Upper lobe of left lung (tissue), 6 donors: Measurements from ENCODE around the gene FBXO8. TPM values are rescaled to one million over a fixed set of nuclear protein-coding genes. Genes with fewer than 3 reads are reported as not detected.

Source experiments
- ATAC-seq, 2 donors: fragments of 200-7000 bp; cut with Tn5 transposase; one replicate each; pipeline ENCODE4 v1.9.1; 2022; ENCODE audit warnings: mild to moderate bottlenecking in 2 of 2, moderate library complexity in 2 of 2; ENCODE audit not compliant: low FRiP score in 2 of 2
- DNase-seq, 2 donors: peaks; one replicate each; pipeline ENCODE4 v3.0.0-alpha.2; 2019 to 2020
- H3K27ac ChIP-seq, 4 donors: fragments of 200-600 bp; sonication (generic); one replicate each; pipeline ENCODE4 v1.5.1; 2016 to 2019
- H3K27me3 ChIP-seq, 4 donors: fragments of 200-600 bp; sonication (generic); one replicate each; pipeline ENCODE4 v1.5.1; 2017 to 2019
- H3K36me3 ChIP-seq, 4 donors: fragments of 200-600 bp; sonication (generic); one replicate each; pipeline ENCODE4 v1.5.1; 2016 to 2019
- H3K4me1 ChIP-seq, 4 donors: fragments of 200-600 bp; sonication (generic); one replicate each; pipeline ENCODE4 v1.5.1; 2018 to 2019
- H3K4me3 ChIP-seq, 4 donors: fragments of 200-600 bp; sonication (generic); one replicate each; pipeline ENCODE4 v1.5.1; 2017 to 2019; ENCODE audit warnings: mild to moderate bottlenecking in 2 of 4, moderate library complexity in 1 of 4
- H3K9me3 ChIP-seq, 4 donors: fragments of 200-600 bp; sonication (generic); one replicate each; pipeline ENCODE4 v1.5.1; 2018 to 2019
- EP300 ChIP-seq, 4 donors: sonication (generic); formaldehyde crosslinking; IDR thresholded peaks; one replicate each; pipeline ENCODE4 v1.5.1; 2017; ENCODE audit warnings: antibody characterized with exemption in 4 of 4, control low read depth in 2 of 4
- POLR2A ChIP-seq, 4 donors: fragments of 450-650 bp; IDR thresholded peaks; one replicate each; pipeline ENCODE4 v1.5.1; 2016 to 2017; ENCODE audit warnings: antibody characterized with exemption in 4 of 4, mild to moderate bottlenecking in 2 of 4
- POLR2AphosphoS5 ChIP-seq, 2 donors: sonication (generic); formaldehyde crosslinking; IDR thresholded peaks; one replicate each; pipeline ENCODE4 v1.5.1; 2017; ENCODE audit warnings: antibody characterized with exemption in 2 of 2
- WGBS, 2 donors: methylation state at CpG; one replicate each; pipeline ENCODE4 v1.1.5; 2017 to 2018; 5-methylcytosine and 5-hydroxymethylcytosine counted together
- total RNA-seq, 6 donors: library from RNA; depleted of rRNA in 4 of 6; stranded (reverse); fragments of >200 nt in 4 of 6; gene quantifications; one replicate each; pipeline versions ENCODE4 v1.1.0 to v1.2.1, GENCODE V29; 2016 to 2021
- TF ChIP-seq, protein P1 (sequence below), 6 experiments: fragments of 450-650 bp in 4 of 6; fragments of 200-600 bp in 2 of 6; sonication (generic) in 2 of 6; IDR thresholded peaks; one replicate each; pipeline ENCODE4 v1.5.1; 2016 to 2019; ENCODE audit warnings: antibody characterized with exemption in 6 of 6
- donor health status: DM: no; HTN: no; CAD: no; lungs with moderate emphysema.
- donor health status: DM: no; HTN: yes; CAD: no; lungs with severe emphysema.

FBXO8 gene
- total RNA-seq, 6 donors from 2014 or later = 13.5 to 48.9 (median 26.1) TPM

DNA sequence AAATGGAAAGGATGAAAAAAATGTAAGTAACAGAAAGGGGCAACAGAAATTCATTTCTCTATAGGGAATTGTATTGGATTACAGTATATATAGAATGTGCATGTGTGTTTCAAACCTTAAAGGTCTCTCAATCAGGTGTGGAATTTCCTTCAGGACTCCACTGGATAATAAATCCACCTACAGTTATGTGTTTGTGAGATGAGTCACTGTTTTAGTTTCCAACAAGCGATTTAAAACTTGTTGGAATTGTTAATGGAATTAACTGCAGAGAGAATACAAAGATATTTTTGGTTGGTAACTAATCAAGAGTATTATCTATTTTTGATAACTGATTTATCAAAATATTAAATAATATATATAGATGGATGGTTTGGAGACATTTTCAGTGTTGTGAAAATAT is 33.1 kb upstream of the FBXO8 start:
- no peak for ATAC-seq
- WGBS, 2 donors = 92 to 95% methylated on average over 1 of the region's 1 CpG

DNA sequence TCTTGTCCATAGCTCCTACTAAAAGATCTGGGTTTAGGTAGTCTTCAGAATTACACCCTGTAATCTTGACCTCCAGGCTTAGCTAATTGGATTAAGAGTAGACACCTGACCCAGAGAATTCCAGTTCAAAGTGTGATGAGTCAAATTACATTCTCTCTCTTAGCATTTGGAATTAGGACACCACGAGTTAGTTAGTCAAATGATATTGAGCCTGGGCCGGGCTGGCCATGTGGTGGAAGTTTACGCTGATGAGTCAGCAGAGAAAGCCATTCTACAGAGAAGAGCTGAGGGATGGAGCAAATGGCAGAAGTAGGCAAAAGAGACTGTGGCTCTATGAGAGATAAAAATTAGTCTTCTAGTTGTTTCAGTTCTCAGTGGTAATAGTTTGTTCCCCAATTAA is 31.3 kb upstream of the FBXO8 start:
- 85 to 91% methylated on average over 3 of the region's 3 CpGs for WGBS, 2 donors

More for the DNA sequence above, 33.1 kb upstream of the FBXO8 start:
- H3K4me1 ChIP-seq = peaks cover 0 to 5% (median 0%) of the 10 kb centered on the region in 4 donors
- no peaks in the 10 kb centered on the region for H3K27me3 ChIP-seq
- H3K36me3 ChIP-seq = peaks cover 0 to 38% (median 2%) of the 10 kb centered on the region in 4 donors
- no peak overlapping the region for H3K27ac ChIP-seq
- TF ChIP-seq POLR2AphosphoS5 (IDR thresholded peaks at IDR 0.05) (no peak), POLR2A (IDR thresholded peaks at IDR 0.05) (no peak), EP300 (IDR thresholded peaks at IDR 0.05) (no peak)
- TF ChIP-seq, protein P1, sequence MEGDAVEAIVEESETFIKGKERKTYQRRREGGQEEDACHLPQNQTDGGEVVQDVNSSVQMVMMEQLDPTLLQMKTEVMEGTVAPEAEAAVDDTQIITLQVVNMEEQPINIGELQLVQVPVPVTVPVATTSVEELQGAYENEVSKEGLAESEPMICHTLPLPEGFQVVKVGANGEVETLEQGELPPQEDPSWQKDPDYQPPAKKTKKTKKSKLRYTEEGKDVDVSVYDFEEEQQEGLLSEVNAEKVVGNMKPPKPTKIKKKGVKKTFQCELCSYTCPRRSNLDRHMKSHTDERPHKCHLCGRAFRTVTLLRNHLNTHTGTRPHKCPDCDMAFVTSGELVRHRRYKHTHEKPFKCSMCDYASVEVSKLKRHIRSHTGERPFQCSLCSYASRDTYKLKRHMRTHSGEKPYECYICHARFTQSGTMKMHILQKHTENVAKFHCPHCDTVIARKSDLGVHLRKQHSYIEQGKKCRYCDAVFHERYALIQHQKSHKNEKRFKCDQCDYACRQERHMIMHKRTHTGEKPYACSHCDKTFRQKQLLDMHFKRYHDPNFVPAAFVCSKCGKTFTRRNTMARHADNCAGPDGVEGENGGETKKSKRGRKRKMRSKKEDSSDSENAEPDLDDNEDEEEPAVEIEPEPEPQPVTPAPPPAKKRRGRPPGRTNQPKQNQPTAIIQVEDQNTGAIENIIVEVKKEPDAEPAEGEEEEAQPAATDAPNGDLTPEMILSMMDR (IDR thresholded peaks at IDR 0.05) = no peak
- no peaks in the 10 kb centered on the region for H3K9me3 ChIP-seq
- H3K4me3 ChIP-seq = no peak overlapping the region
- no peak for DNase-seq

DNA sequence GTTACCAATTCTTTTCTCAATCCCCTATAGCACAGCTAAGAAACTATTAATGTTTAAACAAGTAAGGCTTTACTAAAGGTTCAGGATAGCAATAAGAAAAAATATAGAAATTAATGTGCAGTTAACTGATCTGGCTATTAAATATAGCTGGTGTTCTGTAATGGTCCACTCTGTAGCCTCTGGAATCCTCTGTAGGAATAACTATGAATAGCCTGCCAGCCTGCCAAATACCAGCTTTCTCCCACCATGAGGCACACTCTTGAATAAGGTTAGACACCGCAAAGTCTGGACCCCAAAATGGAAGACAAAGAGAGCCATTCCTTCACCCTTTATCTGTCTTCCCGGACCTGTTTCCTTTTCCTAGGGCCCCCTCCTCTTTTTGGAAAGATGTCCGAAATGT is 30.8 kb upstream of the FBXO8 start:
- no peak for DNase-seq
- peaks cover 0 to 60% (median 2%) of the 10 kb centered on the region in 4 donors for H3K36me3 ChIP-seq
- ATAC-seq = no peak
- no peak overlapping the region for H3K27ac ChIP-seq
- no peaks in the 10 kb centered on the region for H3K9me3 ChIP-seq
- TF ChIP-seq, protein P1 (IDR thresholded peaks at IDR 0.05) = no peak
- no peak for TF ChIP-seq POLR2AphosphoS5 (IDR thresholded peaks at IDR 0.05)
- no peak for TF ChIP-seq POLR2A (IDR thresholded peaks at IDR 0.05)
- no peaks in the 10 kb centered on the region for H3K4me1 ChIP-seq
- no peak overlapping the region for H3K4me3 ChIP-seq
- H3K27me3 ChIP-seq = no peaks in the 10 kb centered on the region
- WGBS, 2 donors = 93 to 95% methylated on average over 3 of the region's 3 CpGs

More for the DNA sequence above, 31.3 kb upstream of the FBXO8 start:
- ATAC-seq = no peak
- peaks cover 0 to 55% (median 2%) of the 10 kb centered on the region in 4 donors for H3K36me3 ChIP-seq
- no peaks in the 10 kb centered on the region for H3K4me1 ChIP-seq
- no peaks in the 10 kb centered on the region for H3K27me3 ChIP-seq
- DNase-seq = no peak
- no peak overlapping the region for H3K4me3 ChIP-seq
- TF ChIP-seq, protein P1 (IDR thresholded peaks at IDR 0.05) = no peak
- TF ChIP-seq POLR2AphosphoS5 (IDR thresholded peaks at IDR 0.05) (no peak), POLR2A (IDR thresholded peaks at IDR 0.05) (no peak), EP300 (IDR thresholded peaks at IDR 0.05) (no peak)
- no peak overlapping the region for H3K27ac ChIP-seq
- no peaks in the 10 kb centered on the region for H3K9me3 ChIP-seq

DNA sequence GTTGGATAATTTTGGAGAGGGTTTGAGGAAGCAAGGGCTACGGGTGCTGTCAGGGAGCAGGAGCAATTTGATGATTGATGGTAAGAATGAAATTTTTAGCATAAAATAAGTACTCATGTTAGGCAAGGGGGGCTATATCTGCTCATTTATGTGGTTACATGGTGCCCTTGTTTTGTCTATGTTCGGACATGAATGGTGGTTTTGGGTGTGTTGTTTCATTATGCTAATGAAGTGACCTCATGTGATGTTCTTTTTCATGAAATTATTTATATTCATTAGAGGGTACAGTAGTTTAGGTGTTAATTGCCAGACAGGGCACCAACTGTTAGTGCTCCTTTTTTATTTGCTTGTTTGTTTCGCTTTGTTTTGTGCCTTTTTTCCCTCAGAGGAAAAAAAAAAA is 29.5 kb upstream of the FBXO8 start:
- TF ChIP-seq, protein P1 (IDR thresholded peaks at IDR 0.05) = no peak
- TF ChIP-seq POLR2A (IDR thresholded peaks at IDR 0.05) (no peak), EP300 (IDR thresholded peaks at IDR 0.05) (no peak), POLR2AphosphoS5 (IDR thresholded peaks at IDR 0.05) (no peak)
- no peaks in the 10 kb centered on the region for H3K9me3 ChIP-seq
- 93 to 99% methylated on average over 3 of the region's 3 CpGs for WGBS, 2 donors
- H3K27ac ChIP-seq = no peak overlapping the region
- H3K36me3 ChIP-seq = peaks cover 0 to 67% (median 5%) of the 10 kb centered on the region in 4 donors
- no peak overlapping the region for H3K4me3 ChIP-seq
- ATAC-seq (no peak), DNase-seq (no peak)
- no peaks in the 10 kb centered on the region for H3K27me3 ChIP-seq
- H3K4me1 ChIP-seq = no peaks in the 10 kb centered on the region

DNA sequence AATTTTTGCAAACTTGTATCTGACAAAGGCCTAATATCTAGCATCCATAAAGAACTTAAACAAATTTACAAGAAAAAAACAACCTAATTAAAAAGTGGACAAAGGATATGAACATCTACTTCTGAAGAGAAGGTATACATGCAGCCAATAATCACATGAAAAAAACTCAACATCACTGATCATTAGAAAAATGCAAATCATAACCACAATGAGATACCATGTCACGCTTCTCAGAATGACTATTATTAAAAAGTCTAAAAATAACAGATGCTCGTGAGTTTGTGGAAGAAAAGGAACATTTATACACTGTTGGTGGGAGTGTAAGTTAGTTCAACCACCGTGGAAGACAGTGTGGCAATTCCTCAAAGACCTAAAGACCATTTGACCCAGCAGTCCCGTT is 24.2 kb upstream of the FBXO8 start:
- Histone ChIP-seq H3K27me3 (no peaks in the 10 kb centered on the region), H3K9me3 (no peaks in the 10 kb centered on the region), H3K36me3 (peaks cover 0 to 81% (median 20%) of the 10 kb centered on the region in 4 donors), H3K4me3 (no peak overlapping the region), H3K4me1 (no peaks in the 10 kb centered on the region), H3K27ac (no peak overlapping the region)
- WGBS, 2 donors = 92 to 94% methylated on average over 4 of the region's 4 CpGs
- ATAC-seq (no peak), DNase-seq (no peak)
- TF ChIP-seq POLR2A (IDR thresholded peaks at IDR 0.05) (no peak), POLR2AphosphoS5 (IDR thresholded peaks at IDR 0.05) (no peak), EP300 (IDR thresholded peaks at IDR 0.05) (no peak)
- TF ChIP-seq, protein P1 (IDR thresholded peaks at IDR 0.05) = no peak
